ENCODE results near the gene ACOT6. TPM values are rescaled to one million over a fixed set of nuclear protein-coding genes. Genes with fewer than 3 reads are reported as not detected.
"Not testable (repeated sequence)": the region's sequence is repeated elsewhere in the genome, so short reads cannot be mapped to it uniquely, and the experiment has no call there.

Gene ACOT6
- total RNA-seq, 4 donors from 2014 or later: 0.91 to 1.5 TPM; not detected in 2

- H3K9me3 ChIP-seq: no peaks in the 10 kb centered on the region
- peaks cover 8% of the 10 kb centered on the region for H3K36me3 ChIP-seq
- H3K4me3 ChIP-seq: no peak overlapping the region
- no peaks in the 10 kb centered on the region for H3K27me3 ChIP-seq
- DNase-seq (ENCODE audit: low spot score in 2 of 2): no peak
- no peak overlapping the region for H3K27ac ChIP-seq
- H3K4me1 ChIP-seq: no peaks in the 10 kb centered on the region
- TF ChIP-seq POLR2A (IDR thresholded peaks at IDR 0.05) (no peak), POLR2AphosphoS5 (IDR thresholded peaks at IDR 0.05) (no peak), EP300 (IDR thresholded peaks at IDR 0.05) (no peak)
- TF ChIP-seq, protein P1, sequence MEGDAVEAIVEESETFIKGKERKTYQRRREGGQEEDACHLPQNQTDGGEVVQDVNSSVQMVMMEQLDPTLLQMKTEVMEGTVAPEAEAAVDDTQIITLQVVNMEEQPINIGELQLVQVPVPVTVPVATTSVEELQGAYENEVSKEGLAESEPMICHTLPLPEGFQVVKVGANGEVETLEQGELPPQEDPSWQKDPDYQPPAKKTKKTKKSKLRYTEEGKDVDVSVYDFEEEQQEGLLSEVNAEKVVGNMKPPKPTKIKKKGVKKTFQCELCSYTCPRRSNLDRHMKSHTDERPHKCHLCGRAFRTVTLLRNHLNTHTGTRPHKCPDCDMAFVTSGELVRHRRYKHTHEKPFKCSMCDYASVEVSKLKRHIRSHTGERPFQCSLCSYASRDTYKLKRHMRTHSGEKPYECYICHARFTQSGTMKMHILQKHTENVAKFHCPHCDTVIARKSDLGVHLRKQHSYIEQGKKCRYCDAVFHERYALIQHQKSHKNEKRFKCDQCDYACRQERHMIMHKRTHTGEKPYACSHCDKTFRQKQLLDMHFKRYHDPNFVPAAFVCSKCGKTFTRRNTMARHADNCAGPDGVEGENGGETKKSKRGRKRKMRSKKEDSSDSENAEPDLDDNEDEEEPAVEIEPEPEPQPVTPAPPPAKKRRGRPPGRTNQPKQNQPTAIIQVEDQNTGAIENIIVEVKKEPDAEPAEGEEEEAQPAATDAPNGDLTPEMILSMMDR (IDR thresholded peaks at IDR 0.05): no peak
- WGBS: 91% methylated on average over 1 of the region's 1 CpG
Measured at GRCh38 chr14:73655851-73656250, 43.5 kb downstream of the ACOT6 start.

DNA sequence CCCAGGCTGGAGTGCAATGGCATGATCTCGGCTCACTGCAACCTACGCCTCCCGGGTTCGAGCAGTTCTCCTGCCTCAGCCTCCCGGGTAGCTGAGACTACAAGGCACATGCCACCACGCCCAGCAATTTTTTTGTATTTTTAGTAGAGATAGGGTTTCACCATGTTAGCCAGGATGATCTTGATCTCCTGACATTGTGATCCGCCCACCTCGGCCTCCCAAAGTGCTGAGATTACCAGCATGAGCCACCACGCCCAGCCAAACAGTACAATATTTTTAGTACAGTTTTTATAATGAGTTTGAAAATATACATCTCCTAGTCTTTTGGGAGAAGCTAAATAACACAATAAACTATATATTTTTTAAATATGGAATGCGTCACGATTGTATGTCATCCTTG is 46.9 kb downstream of the ACOT6 start:
- not testable (repeated sequence) for H3K9me3 ChIP-seq; DNase-seq (ENCODE audit: low spot score in 2 of 2); H3K36me3 ChIP-seq; H3K27me3 ChIP-seq; H3K4me1 ChIP-seq; H3K4me3 ChIP-seq; H3K27ac ChIP-seq
- 89% methylated on average over 11 of the region's 11 CpGs for WGBS

DNA sequence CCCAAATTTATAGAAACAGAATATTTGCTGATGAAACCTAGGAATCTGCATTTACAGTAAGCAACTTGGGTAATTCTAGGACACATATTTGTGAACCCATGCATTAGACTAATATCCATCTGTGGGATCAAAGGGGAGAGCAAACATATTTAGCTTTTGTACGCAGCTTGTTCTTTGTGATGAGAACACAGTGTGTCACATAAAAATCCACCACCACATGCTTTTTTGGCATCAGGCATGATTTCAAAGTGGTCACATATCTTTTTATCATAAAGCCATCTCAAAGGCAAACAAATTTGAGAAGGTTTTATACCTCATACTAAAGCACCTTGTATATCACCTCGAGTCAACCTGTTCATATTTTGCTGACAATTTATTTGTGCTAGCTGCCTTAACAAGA is 48.2 kb downstream of the ACOT6 start:
- no peak for DNase-seq (ENCODE audit: low spot score in 2 of 2)
- no peaks in the 10 kb centered on the region for H3K4me1 ChIP-seq
- H3K36me3 ChIP-seq: peaks cover 4% of the 10 kb centered on the region
- TF ChIP-seq POLR2AphosphoS5 (IDR thresholded peaks at IDR 0.05): no peak
- no peaks in the 10 kb centered on the region for H3K9me3 ChIP-seq
- no peak overlapping the region for H3K4me3 ChIP-seq
- H3K27ac ChIP-seq: no peak overlapping the region
- H3K27me3 ChIP-seq: no peaks in the 10 kb centered on the region
- 93% methylated on average over 2 of the region's 2 CpGs for WGBS

- no peaks in the 10 kb centered on the region for H3K27me3 ChIP-seq
- 88% methylated on average over 2 of the region's 2 CpGs for WGBS
- no peak for DNase-seq (ENCODE audit: low spot score in 2 of 2)
- no peak overlapping the region for H3K4me3 ChIP-seq
- H3K27ac ChIP-seq: no peak overlapping the region
- TF ChIP-seq EP300 (IDR thresholded peaks at IDR 0.05) (no peak), POLR2A (IDR thresholded peaks at IDR 0.05) (no peak), POLR2AphosphoS5 (IDR thresholded peaks at IDR 0.05) (no peak)
- TF ChIP-seq, protein P1 (IDR thresholded peaks at IDR 0.05): no peak
- H3K4me1 ChIP-seq: no peaks in the 10 kb centered on the region
- no peaks in the 10 kb centered on the region for H3K9me3 ChIP-seq
- peaks cover 4% of the 10 kb centered on the region for H3K36me3 ChIP-seq
Measured at GRCh38 chr14:73661872-73662271, 49.6 kb downstream of the ACOT6 start.

- TF ChIP-seq, protein P1 (IDR thresholded peaks at IDR 0.05): peak in 1 of 2 donors; percentile 29
- TF ChIP-seq POLR2A (IDR thresholded peaks at IDR 0.05): no peak
- no peaks in the 10 kb centered on the region for H3K4me1 ChIP-seq
- peaks cover 4% of the 10 kb centered on the region for H3K36me3 ChIP-seq
- WGBS: 58% methylated on average over 1 of the region's 1 CpG
- H3K4me3 ChIP-seq: no peak overlapping the region
- H3K27me3 ChIP-seq: no peaks in the 10 kb centered on the region
- H3K27ac ChIP-seq: no peak overlapping the region
- DNase-seq (ENCODE audit: low spot score in 2 of 2): peak in 1 of 2 donors; percentile 64
- no peaks in the 10 kb centered on the region for H3K9me3 ChIP-seq
Measured at GRCh38 chr14:73662487-73662943, 50.2 kb downstream of the ACOT6 start.

- TF ChIP-seq POLR2AphosphoS5 (IDR thresholded peaks at IDR 0.05) (no peak), POLR2A (IDR thresholded peaks at IDR 0.05) (no peak)
- TF ChIP-seq, protein P1 (IDR thresholded peaks at IDR 0.05): no peak
- Histone ChIP-seq H3K27me3 (no peaks in the 10 kb centered on the region), H3K36me3 (peaks cover 4% of the 10 kb centered on the region), H3K4me1 (no peaks in the 10 kb centered on the region), H3K4me3 (no peak overlapping the region), H3K27ac (no peak overlapping the region), H3K9me3 (no peaks in the 10 kb centered on the region)
- DNase-seq (ENCODE audit: low spot score in 2 of 2): no peak
Measured at GRCh38 chr14:73663548-73664212, 51.4 kb downstream of the ACOT6 start.

Data from suprapubic skin (tissue), 4 donors.